ENCODE data around the gene HIC2. TPM values are rescaled to one million over a fixed set of nuclear protein-coding genes. Genes with fewer than 3 reads are reported as not detected.

Gene HIC2
- total and polyA plus RNA-seq, 9 of the 15 experiments (the other 6 are each of a cell fraction or from before 2014, with no cell fraction given) = 1.7 to 117 (median 35.5) TPM

GRCh38 chr22:21455334-21456089, 38.3 kb downstream of the HIC2 start (continued):
- TF ChIP-seq GTF3C2 (IDR thresholded peaks at IDR 0.05; ENCODE audit: borderline replicate concordance, extremely low read depth, insufficient read length) (no peak), BRF2 (IDR thresholded peaks at IDR 0.05; ENCODE audit: borderline replicate concordance, insufficient read depth, insufficient read length) (no peak), TRIM28 (IDR thresholded peaks at IDR 0.05) (no peak), BHLHE40 (IDR thresholded peaks at IDR 0.05; ENCODE audit: low read length) (no peak), ZNF347 (CRISPR knock-in tag; IDR thresholded peaks at IDR 0.05; ENCODE audit: low read depth) (no peak), ZNF318 (IDR thresholded peaks at IDR 0.05; ENCODE audit: borderline replicate concordance in 1 of 2, low read depth in 1 of 2) (no peak), CBX1 (IDR thresholded peaks at IDR 0.05; ENCODE audit: low read depth) (no peak), PHF8 (IDR thresholded peaks at IDR 0.05; ENCODE audit: borderline replicate concordance, low read length) (no peak), CTCF (IDR thresholded peaks at IDR 0.05 in 2 of 3, conservative IDR thresholded peaks at IDR 0.05 in 1 of 3; ENCODE audit: insufficient read depth in 2 of 3, low read depth in 1 of 3, low read length in 3 of 3) (0 out of 6 replicates have a peak, but pooled peaks of 1 of the 3 experiments have one; percentile 0), TEAD4 (IDR thresholded peaks at IDR 0.05; ENCODE audit: low read length) (no peak), TEAD4 (CRISPR knock-in tag; IDR thresholded peaks at IDR 0.05; ENCODE audit: borderline replicate concordance) (peak; percentile 79; the same call in 1 of the 2 replicates), ZC3H4 (CRISPR knock-in tag; IDR thresholded peaks at IDR 0.05; ENCODE audit: borderline replicate concordance) (peak; percentile 85)

Measured in K562 (cell line).